Measurements from ENCODE around the gene TEKTIP1. TPM values are rescaled to one million over a fixed set of nuclear protein-coding genes. Genes with fewer than 3 reads are reported as not detected.

Gene TEKTIP1
- total and polyA plus RNA-seq, 9 of the 15 experiments (the other 6 are each of a cell fraction or from before 2014, with no cell fraction given), result 0.66 TPM; not detected in 8

DNA sequence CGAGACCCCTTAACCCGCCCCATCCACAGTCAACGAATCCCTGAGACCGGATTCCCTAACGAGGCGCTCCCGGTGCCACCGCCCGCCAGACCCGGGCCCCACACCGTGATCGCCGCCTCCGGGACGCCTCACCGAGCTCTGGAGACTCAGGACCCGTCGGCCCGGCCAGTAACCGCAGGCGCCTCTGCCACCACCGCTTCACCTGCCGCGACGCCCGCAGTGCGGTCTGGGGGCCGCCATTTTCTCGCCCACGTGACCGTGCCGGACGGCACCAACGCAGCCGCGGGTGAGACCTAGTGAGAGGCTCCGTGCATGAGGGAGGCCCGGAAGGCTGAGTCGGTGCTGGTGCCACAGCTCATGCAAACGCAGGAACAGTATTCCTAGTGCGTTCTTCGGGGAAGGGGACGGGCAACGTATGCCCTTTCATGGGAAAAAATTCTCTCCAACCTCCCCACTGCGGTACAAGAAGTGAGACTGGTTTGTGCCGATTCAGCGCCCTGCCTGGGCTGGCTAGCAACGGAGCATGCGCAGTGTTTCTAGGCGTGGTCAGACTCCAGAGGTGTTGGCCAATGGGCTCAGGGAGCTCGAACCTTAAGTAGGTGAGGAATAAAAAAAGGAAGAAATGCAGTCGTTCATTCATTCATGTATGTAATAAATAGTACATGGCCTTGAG lies 38.4 kb upstream of the TEKTIP1 start, which contains the start of gene DOHH (continued):
- TF ChIP-seq, protein P1, sequence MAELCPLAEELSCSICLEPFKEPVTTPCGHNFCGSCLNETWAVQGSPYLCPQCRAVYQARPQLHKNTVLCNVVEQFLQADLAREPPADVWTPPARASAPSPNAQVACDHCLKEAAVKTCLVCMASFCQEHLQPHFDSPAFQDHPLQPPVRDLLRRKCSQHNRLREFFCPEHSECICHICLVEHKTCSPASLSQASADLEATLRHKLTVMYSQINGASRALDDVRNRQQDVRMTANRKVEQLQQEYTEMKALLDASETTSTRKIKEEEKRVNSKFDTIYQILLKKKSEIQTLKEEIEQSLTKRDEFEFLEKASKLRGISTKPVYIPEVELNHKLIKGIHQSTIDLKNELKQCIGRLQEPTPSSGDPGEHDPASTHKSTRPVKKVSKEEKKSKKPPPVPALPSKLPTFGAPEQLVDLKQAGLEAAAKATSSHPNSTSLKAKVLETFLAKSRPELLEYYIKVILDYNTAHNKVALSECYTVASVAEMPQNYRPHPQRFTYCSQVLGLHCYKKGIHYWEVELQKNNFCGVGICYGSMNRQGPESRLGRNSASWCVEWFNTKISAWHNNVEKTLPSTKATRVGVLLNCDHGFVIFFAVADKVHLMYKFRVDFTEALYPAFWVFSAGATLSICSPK (IDR thresholded peaks at IDR 0.05; ENCODE audit: borderline replicate concordance), result no peak
- TF ChIP-seq POLR2B (IDR thresholded peaks at IDR 0.05; ENCODE audit: low read depth, partially characterized antibody), result peak; percentile 57
- TF ChIP-seq, protein P2, sequence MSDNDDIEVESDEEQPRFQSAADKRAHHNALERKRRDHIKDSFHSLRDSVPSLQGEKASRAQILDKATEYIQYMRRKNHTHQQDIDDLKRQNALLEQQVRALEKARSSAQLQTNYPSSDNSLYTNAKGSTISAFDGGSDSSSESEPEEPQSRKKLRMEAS (CRISPR knock-in tag; IDR thresholded peaks at IDR 0.05), result peak; percentile 96
- no peak for TF ChIP-seq COPS2 (conservative IDR thresholded peaks at IDR 0.05)
- peak; percentile 89 for TF ChIP-seq ESRRA (IDR thresholded peaks at IDR 0.05; ENCODE audit: borderline replicate concordance, low read depth)
- TF ChIP-seq HCFC1 (IDR thresholded peaks at IDR 0.05; ENCODE audit: low read depth, low read length), result peak; percentile 76
- TF ChIP-seq HDAC2 (IDR thresholded peaks at IDR 0.05), result peak; percentile 75; the same call in 1 of the 2 replicates
- no peak for TF ChIP-seq NCOA2 (IDR thresholded peaks at IDR 0.05; ENCODE audit: partially characterized antibody in 2 of 2)
- TF ChIP-seq STAT5A (IDR thresholded peaks at IDR 0.05; ENCODE audit: borderline replicate concordance, low read length), result no peak
- TF ChIP-seq ZNF384 (IDR thresholded peaks at IDR 0.05; ENCODE audit: low read depth, low read length), result no peak
- TF ChIP-seq, protein P3, sequence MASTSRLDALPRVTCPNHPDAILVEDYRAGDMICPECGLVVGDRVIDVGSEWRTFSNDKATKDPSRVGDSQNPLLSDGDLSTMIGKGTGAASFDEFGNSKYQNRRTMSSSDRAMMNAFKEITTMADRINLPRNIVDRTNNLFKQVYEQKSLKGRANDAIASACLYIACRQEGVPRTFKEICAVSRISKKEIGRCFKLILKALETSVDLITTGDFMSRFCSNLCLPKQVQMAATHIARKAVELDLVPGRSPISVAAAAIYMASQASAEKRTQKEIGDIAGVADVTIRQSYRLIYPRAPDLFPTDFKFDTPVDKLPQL (IDR thresholded peaks at IDR 0.05; ENCODE audit: extremely low read depth, insufficient read length), result no peak
- no peak for TF ChIP-seq SNIP1 (IDR thresholded peaks at IDR 0.05; ENCODE audit: low read depth)
- TF ChIP-seq MXI1 (IDR thresholded peaks at IDR 0.05; ENCODE audit: low read depth, low read length), result peak; percentile 58
- TF ChIP-seq ZNF316 (IDR thresholded peaks at IDR 0.05), result peak; percentile 95
- TF ChIP-seq, protein P4, sequence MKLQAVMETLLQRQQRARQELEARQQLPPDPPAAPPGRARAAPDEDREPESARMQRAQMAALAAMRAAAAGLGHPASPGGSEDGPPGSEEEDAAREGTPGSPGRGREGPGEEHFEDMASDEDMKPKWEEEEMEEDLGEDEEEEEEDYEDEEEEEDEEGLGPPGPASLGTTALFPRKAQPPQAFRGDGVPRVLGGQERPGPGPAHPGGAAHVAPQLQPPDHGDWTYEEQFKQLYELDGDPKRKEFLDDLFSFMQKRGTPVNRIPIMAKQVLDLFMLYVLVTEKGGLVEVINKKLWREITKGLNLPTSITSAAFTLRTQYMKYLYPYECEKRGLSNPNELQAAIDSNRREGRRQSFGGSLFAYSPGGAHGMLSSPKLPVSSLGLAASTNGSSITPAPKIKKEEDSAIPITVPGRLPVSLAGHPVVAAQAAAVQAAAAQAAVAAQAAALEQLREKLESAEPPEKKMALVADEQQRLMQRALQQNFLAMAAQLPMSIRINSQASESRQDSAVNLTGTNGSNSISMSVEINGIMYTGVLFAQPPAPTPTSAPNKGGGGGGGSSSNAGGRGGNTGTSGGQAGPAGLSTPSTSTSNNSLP (IDR thresholded peaks at IDR 0.05; ENCODE audit: borderline replicate concordance, low read depth, low read length), result peak; percentile 43; the same call in 1 of the 2 replicates
- TF ChIP-seq STAG1 (CRISPR knock-in tag; IDR thresholded peaks at IDR 0.05; ENCODE audit: borderline replicate concordance), result no peak
- TF ChIP-seq KDM5B (IDR thresholded peaks at IDR 0.05; ENCODE audit: insufficient replicate concordance, low read depth, low read length), result peak; percentile 95
- no peak for TF ChIP-seq ZNF75A (CRISPR knock-in tag; IDR thresholded peaks at IDR 0.05)
- TF ChIP-seq CGGBP1 (CRISPR knock-in tag; IDR thresholded peaks at IDR 0.05), result no peak; the same call in 1 of the 2 replicates
- peak; percentile 80 for TF ChIP-seq MAFK (IDR thresholded peaks at IDR 0.05; ENCODE audit: low read length)
- TF ChIP-seq RBM15 (IDR thresholded peaks at IDR 0.05; ENCODE audit: insufficient read depth, low read length), result no peak
- TF ChIP-seq ZNF551 (CRISPR knock-in tag; IDR thresholded peaks at IDR 0.05), result no peak
- no peak for TF ChIP-seq ZNF347 (CRISPR knock-in tag; IDR thresholded peaks at IDR 0.05; ENCODE audit: low read depth)
- TF ChIP-seq HLTF (IDR thresholded peaks at IDR 0.05), result no peak
- peak; percentile 88 for TF ChIP-seq NFRKB (IDR thresholded peaks at IDR 0.05; ENCODE audit: low read depth)

Measured in K562 (cell line).